Activated CD4-positive, alpha-beta T cell treated with anti-CD3 and anti-CD28 coated beads, Interleukin-2, amount 50 U/mL, for 16 hours (primary cell): ENCODE results near the gene ACACA.
"Not testable (repeated sequence)": the region's sequence is repeated elsewhere in the genome, so short reads cannot be mapped to it uniquely, and the experiment has no call there.

Experiments used
- DNase-seq: peaks from one replicate; pipeline ENCODE4 v3.0.0-alpha.2; 2020

Gene ACACA

DNA sequence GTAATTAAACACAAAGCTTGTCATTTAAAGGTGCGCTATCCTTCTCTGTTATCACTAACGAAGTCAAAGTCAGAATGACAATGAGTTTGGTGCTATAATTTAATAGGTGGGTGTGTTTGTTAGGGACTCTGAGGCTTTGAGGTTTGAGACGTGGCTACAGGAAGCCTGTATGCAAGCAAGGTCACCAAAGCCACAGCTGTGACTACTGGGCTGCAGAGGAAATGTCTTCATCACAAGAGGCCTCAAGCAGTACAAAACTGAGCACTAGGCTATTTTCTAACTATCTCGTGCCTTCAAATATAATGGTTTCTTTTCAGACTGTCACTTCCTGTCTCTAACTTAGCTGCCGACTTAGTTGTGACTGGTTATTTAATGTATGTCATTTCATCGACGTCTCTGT, 316.7 kb downstream of the ACACA start:
- DNase-seq: peak; percentile 74

DNA sequence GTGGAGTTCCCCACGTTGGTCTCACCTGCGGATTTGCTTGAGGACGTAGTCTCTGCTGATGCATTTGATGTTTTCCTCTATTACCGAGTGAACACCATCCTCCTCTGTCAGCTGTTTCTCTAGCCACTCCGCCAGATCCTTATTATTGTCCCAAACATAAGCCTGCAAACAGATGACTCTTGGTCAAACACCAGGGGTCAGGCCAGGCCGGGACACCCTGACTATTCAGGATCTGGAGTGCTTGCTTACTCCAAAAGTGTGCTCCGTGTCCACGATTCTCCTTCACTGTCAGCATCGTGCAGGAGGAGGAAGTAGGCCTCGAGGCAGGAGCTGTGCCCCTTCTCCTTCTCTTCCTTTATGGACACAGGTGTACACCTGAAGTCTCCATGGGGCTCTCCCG, 317.7 kb downstream of the ACACA start:
- no peak for DNase-seq

DNA sequence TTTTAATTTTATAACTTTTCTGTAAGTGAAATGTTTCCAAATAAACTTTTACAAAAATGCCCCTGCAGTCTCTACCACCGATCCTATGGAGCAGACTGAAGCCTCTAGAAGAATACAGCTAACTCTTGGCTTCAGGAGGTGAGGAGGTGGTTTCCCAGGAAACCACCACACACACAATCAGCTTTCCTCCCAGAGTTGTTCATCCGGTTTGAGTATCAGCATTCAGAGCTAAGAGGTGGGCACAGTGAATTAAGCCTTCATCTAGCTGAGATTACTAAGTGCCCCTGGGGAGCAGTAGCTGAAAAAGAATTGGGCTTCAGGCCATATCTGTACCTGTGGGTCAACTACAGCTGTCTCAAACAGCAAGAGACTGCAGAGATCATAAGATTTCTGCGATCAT, 318.2 kb downstream of the ACACA start:
- DNase-seq: peak; percentile 32

DNA sequence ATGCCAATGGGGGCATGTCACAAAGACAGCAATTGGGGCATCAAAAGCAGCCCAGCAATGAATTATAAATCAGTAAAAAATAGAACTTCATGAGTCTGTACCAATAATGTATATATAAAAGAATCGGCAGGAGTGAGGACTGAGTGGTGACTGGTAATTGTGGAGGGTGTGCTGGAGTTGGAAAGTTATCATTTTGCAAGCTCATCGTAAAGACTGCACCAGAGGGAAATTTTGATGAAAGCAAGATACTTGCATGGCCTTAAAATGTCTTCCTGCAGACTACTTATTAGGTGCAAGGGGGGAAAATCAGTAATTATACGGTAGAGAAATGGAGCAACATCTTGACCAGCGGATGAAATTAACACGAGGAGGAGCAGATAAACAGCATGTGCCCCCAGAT, 319.0 kb downstream of the ACACA start:
- no peak for DNase-seq

DNA sequence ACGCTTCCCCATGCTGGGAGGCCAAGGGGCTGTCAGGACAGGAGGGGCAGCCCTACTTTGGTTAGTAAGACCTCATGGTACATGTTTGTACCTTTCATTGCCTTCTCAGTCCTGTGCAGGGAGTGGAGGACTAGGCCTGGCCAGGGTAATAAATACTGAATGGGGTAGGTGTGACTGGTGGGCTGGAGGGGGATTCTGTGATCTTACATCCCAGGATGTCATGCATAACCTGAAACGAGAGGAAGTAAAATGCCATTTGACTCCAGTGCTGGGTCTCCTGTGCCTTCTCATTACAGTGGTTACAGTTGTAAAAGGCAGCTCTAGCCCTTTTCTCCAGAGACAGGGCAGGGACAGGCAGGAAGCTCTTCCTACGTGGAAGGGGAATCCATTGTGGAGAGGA, 319.7 kb downstream of the ACACA start:
- DNase-seq: no peak

DNA sequence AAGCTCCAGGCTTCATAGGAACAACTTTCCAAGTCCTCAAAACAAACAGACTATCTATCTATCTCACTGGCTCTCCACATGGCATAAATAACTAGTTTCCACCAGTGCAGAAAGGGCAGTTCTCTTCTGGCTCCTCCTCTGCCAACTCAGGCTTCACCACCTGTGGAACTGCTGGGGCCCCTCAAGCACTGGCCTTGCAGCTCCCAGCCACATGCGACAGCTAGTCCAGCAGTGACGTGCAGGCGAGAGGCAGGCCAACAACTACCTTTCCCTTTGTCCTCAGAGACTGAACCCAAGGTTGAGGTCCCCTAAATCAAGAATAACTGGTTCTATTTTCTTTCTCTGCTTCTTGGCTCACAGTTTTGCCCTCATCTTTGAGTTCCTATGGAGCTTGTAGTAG, 320.3 kb downstream of the ACACA start:
- DNase-seq: no peak

DNA sequence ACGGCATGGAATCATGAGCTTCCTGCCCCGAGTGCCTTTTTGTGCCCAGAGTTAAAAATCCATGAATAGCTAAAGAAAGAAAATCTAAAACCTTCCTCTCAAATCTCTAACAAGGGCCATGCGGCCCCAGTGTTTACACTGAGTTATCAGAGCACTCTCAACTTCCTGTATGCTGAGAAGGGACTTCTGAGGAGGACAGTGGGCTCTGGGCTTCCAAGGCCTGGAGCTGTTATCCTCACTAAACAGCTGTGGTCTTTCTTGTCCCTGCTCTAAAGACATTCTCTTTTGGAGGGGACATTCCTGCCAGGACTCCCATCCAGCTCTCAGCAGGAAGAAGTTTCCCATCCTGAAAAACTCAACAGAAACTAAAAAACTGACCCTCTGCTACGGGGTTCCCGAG, 322.3 kb downstream of the ACACA start:
- DNase-seq: no peak

DNA sequence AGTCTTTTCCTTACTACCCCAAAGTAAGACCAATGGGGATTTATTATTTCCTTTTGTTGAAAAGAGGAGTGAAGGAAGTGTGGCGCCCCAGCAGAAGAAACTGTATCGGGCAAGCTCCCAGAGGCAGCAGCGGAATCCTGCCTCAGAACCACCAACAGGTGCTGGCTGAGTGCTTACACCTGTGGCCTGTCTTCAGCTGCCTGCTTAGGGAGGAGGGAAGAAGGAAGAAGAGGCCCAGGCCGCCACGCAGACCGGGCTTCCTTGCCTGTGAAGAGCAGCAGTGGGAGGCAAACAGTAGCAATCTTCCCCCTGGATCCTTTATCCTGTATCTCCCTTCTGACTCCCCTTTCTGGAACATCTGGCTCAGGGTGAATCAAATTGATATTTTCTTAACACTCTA, 323.2 kb downstream of the ACACA start:
- DNase-seq: no peak

DNA sequence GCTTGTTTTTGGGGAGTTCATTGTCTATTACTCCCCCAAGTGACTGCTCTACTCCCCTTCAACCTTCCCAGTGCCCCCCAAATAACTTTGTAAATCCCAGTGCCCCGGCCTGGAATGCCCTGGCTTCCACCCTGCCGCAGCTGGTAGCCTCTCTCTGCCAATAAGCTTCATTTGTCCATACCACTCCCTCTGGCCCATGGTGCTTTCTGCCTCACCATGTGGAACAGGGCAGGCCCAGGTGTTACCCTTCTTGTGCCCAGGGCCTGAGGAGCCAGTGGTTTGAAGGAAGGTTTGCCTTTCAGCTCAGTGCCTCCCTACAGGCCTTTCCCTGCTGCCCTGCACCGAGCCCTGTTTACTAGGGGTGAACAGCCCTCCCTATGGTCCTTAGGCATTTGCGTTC, 323.7 kb downstream of the ACACA start:
- no peak for DNase-seq

DNA sequence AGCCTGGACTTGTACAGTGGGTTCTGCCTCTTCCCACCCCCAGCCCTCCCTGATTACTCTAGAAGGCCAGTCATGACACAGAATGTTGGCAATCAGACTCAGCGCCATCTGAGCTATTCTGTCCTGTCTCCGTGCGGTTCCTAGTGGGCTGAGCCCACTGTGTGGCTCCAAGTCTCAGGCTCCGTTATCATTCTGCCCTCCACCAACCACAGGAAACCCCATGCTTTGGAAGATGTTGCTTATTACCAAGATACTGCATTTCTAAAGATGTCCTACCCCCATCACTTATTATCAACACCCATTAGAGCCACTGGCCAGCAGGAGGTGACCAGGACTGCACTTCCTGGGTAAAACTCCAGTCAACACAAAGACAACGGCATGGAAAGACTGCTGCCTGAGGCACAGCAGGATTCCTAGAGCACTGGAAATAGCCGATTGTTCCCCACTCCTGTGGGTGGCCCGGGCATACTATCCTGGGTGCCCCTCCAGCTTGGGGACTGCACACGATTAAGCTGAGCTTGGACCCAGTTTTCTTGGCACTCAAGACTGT, 324.2 kb downstream of the ACACA start:
- DNase-seq: no peak

DNA sequence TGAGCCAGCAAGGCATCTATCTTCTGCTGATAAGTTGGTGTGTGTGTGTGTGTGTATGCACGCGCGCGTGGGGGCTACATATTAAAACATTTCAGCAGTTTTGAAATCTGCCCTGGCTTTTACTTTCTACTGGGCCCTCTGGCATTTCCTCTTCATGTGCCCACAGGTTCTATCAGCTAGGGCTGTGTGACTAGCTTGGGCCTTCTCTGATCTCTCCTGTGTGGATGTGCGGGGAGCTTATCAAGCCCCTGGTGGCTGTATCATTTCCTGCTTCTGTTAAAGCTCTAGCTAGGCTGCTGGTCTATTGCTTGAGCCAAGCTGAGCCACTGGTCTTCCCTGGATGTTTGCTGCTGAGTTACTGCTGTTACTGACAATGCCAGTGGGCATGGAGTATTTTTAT, 325.3 kb downstream of the ACACA start:
- DNase-seq: no peak

DNA sequence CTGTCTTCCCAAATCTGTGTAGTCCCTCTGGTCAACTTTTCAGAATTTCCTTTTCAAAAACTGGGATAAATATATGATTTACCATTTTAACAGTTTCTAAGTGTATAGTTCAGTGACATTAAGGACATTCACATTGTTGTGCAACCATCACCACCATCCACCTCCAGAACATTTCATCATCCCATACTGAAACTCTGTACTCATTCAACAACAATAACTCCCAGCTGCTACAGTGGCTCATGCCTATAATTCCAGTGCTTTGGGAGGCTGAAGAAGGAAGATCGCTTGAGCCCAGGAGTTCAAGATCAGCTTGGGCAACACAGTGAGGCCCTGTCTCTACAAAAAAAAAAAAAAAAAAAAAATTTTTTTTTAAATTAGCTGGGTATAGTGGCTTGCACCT, 326.9 kb downstream of the ACACA start:
- DNase-seq: no peak

DNA sequence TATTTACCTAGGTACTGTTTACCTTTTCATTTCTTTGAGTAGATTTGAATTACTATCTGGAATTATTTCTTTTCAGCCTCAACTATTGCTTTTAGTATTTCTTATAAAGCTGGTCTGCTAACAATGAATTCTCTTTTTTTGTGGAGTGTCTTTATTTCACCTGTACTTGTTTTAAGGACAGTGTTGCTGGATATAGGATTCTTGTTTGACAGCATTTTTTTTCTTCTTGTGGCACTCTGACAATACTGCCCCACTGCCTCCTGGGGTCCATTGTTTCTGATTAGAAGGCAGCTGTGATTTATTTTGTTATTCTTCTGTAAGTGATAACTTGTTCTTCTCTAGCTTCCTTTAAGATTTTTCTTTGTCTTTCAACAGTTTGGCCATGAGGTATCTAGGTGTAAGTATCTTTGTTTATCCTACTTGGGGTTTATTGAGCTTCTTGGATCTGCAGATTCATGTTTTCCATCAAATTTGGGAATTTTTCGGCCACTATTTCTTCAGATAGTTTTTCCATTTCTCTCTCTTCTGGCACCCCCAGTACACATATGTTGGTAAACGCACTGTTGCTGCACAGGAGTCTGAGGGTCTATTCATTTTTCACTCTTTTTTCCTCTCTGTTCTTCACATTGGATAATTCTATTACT, 327.4 kb downstream of the ACACA start:
- DNase-seq: no peak

DNA sequence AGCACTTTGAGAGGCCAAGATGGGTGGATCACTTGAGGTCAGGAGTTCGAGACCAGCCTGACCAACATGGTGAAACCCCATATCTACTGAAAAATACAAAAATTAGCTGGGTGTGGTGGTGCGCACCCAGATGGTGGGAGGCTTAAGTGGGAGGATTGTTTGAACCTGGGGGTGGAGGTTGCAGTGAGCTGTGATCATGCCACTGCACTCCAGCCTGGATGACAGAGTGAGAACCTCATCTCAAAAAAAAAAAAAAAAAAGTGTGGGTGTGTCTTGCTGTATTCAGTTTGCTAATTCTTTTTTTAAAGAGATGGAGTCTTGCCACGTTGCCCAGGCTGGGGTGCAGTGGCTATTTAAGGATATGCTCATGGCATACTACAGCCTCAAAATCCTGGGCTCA, 333.2 kb downstream of the ACACA start:
- DNase-seq: not testable (repeated sequence)

DNA sequence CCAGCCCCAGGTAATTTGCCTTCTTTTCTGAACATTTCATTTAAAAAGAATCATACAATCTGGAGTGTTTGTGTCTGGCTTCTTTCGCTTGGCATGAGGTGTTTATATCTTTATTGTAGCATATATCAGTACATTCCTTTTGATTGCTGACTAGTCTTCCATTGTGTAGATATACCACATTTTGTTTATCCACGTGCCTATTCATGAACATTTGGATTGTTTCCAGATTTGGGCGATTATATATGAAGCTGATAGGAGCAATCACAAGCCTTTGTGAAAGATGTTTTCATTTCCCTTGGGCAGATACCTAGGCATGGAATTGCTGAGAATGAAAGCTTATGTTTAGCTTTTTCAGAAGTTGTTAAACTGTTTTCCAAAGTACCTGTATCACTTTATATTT, 337.5 kb downstream of the ACACA start:
- DNase-seq: no peak

DNA sequence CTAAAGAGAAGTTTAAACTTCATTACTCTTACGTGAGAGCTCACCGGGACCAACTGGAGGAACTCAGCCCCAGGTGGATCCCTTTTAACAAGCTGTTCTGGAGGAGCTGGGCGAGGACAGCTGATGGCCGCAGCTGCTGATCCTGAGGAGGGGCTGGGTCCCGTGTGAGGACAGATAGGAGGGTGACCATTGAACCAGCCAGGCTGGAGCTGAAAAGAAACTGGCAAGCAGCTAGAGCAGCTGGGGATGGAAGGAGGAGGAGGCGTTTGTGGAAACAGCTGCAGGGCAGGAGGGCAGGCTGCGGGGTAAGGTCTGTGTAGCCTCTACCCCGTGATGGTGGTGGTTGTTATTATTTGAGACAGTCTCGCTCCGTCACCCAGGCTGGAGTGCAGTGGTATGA, 338.4 kb downstream of the ACACA start:
- DNase-seq: no peak

DNA sequence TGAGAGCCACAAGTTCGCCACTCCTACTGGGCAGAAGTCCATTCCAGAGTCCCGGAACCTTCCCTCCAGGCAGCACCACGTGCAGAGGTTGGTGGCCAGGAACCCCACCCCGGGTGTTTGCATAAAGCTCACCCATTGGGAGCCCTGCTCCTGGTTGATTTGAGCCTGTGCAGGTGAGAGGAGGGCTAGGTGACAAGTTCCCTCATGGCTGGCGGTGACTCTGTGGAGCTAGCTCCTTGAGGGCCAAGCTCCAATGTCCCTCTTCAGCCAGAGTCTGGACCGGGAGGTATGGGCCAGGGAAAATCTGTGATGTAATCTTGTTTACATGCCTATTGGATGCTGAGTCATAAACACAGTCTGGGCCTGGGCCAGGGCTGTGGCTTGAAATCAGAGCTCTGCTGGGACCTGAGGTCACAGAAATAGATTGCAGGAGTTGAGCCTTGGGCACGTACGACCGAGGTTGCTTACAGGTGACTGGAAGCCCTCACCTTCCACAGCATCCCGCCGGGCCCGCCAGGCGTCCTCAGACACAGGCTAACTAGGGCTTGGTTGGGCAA, 339.0 kb downstream of the ACACA start:
- no peak for DNase-seq

DNA sequence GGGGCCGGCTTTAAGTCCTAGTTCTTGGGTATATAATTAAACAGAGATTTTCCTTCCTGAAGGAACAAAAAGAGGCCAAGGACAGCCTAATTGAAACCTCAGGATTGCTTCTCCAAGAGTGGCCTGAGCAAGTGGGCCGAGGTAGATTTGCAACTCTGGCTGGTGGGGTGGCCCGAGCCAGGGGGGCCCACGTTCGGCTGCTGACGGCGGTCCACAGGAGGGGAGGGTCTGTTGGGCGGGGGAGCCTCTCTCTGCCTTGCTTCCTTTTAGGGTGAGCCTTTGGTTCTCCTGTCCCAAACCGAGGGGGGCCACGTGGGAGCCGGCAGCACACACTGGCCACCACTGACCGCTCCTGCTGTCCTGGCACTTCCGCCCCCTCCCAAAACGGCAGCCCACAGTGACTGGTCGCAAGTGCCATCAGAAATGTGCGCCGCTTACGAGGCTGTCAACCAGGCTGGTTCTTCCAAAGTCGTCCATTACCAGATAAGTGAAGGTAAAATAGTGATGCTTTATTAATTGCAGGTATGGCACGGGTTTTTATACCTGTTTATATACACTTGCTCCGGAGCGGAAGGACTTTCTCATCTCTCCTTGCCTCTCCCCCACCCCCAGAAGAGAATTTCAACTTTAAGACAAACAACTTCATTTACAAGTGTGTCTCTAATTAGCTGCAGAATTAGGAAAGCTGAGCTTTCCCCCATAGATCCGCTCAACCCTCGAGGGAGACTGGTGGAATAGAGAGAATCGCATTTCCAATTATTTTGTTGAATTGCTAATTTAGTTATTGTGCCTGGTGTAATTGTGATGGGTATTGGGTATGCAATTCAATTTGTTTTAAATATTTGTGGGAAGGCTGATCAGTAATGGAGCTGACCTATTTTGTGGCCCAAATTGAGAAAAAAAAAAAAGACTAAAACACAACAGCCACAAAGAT, 340.0 kb downstream of the ACACA start:
- DNase-seq: no peak

DNA sequence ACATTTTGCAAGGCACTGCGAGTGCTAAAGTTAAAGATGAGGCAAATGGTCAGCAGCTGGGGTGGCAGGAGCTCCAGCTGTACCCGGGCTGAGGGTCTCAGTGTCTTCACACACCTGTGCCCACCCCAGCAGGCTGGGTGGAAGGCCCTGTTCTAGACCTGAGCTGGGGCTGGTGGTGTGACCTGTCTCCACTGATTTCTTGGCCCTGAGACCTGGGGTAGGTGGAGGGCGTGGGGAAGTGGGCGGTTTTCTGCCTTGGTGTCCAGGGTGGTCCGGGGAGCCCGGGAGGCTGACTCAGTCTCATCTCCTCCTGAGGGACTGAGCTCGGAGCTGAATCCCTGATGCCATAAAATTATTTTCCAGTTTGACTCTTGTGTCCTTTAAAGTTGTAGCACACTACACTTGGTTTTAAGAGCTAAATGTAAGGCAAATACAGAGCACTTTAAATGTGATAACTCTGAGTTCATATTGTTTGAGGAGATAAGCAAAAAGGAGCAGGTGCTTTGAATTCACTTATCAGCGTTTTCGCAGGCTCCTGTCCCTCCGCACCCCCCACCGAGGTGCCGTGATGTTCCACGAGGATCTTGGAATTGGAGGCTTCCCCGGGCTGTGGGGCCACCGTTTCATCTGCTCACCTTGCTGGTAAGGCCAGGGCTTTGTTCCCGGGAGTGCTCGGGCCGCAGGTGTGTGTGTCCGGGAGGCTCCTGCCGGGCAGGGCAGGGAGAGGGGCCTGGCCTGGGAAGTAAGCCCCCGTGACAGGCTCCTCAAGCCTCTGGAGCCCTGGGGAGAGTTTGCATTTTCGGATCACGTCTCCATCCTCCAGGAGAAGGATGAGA, 340.9 kb downstream of the ACACA start:
- no peak for DNase-seq

DNA sequence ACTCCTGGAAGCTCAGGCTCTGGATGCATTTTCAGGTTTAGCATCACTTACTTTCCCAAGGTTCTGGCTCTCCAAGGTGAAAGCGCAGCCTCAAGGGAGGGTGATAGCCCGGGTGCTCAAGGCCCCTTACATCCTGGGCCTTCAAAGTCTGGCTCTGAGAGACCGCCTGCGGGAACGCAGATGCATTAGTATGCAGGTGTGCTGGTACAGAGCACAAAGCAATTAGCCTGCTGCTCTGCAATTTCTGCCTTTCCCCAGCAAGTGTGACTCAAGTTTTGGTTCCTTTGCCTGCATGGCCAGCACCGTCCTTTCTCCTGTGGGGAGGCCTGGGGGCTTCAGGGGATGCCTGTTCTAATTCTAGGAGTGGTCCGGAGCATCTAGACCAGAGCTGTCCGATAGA, 341.7 kb downstream of the ACACA start:
- no peak for DNase-seq

DNA sequence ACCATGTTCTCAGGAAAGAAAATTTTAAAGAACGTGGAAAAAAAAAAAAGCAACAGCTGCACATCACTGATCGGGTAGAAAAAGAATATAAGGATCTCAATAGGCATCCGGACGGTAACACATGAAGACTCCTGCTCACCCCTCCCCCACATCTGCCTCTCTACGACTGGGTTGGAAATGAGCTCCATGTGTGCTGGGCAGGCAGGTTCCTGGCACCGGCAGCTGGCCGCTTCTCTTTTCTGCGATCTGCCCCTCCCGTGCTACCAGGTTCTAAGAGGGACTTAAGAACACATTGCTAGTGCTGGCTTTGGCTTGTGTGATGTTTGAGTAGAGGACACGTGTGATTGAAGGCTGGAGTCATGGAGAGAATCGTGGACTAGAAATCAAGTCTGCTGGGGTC, 342.4 kb downstream of the ACACA start:
- no peak for DNase-seq

DNA sequence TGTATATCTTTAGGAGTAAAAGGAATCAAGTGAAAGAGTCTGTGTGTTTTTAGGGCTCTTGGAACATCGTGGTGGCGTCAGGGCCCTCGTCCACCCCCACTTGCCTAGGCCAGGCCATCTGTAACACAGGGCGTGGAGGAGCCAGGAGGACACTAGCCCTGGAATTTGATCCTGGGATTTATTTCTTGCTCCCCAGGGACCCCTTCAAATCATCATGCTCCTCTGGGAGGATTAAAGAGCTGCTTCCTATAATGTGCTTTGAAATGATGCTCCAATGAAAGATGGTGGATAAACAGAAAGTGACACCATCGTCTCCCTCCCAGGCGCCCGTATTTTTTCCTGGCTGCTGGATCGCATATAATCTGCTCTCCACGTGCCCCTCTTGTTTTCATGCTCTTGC, 344.6 kb downstream of the ACACA start:
- no peak for DNase-seq

DNA sequence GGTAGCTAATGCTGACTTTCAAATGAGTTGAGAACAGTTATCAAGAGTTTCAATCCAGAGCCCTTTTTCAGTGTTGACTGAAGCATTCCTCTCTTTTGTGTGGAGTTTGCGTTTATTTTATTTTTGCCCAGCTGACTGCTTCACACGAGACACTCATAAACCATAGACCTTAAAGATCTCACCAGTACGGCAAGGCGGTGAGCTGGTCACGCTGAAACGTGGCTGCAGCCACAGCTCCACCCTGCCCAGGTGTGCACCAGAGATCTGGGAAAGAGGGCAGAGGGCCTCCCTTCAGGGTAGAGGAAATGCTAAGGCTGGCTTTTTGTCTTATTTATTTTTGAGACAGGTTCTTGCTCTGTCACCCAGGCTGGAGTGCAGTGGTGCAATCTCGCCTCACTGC, 345.7 kb downstream of the ACACA start:
- DNase-seq: no peak
